Dermis blood vessel endothelial cell (primary cell): Measurements from ENCODE around the gene CYP4F3. TPM values are rescaled to one million over a fixed set of nuclear protein-coding genes. Genes with fewer than 3 reads are reported as not detected.
A peak's percentile ranks its signal among the peaks of the same experiment; 100 is the strongest.
"Not testable (repeated sequence)": the region's sequence is repeated elsewhere in the genome, so short reads cannot be mapped to it uniquely, and the experiment has no call there.

Source experiments
- DNase-seq: peaks from one replicate; pipeline ENCODE4 v3.0.0; 2010
- total RNA-seq: library from RNA; depleted of rRNA; stranded (reverse); fragments of >200 nt; gene quantifications from 2 replicates; pipeline ENCODE4 v1.2.3, GENCODE V29; 2014

Gene CYP4F3
- total RNA-seq, 1 donor from 2014 or later: not detected

DNA sequence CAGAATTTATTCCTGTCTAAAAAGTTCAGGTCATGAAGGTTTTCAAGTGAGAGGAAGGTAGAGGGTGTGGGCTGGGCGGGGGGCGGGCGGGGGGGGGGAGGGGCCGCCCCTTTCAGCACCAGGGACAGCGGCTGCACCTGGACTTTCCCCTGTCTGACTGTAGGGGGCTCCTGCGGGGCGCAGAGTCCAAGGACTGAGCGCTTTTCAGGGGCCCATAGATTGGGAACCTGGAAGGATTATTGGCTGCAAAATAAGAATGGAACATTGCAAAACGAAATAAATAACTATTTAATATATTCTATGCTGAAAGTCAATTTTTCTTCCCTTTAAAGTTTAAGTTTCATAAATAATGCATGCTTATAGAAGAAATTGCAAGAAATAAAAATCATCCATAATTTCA is 8.9 kb upstream of the CYP4F3 start:
- peak; percentile 47 for DNase-seq

DNA sequence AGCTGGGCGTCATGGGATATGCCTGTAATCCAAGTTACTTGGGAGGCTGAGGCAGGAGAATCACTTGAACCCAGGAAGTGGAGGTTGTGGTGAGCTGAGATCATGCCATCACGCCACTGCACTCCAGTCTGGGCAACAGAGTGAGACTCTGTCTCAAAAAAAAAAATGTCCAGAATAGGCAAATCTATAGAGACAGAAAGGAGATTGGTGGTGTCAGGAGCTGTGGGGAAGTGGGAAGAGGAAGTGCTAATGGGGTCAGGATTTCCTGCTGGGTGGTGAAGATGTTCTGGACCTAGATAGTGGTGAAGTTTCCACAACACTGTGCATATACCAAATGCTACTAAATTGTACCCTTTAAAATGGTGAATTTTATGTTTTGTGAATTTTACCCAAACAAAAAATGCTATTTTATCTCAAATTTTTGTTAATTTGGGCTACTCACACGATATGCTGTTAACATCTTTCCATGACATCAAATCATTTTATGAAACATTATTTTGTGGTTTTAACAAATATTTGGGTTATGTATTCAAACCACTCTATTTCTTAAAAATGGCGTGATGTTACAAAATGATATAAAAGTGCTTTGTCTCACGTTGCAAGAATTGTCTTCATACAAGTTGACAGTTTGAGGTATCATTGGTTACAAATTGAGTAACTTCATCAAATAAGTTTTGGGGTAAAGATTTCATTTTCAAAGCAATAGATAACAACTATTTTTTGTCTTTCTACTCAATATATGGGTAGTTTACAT is 7.4 kb upstream of the CYP4F3 start:
- no peak for DNase-seq

DNA sequence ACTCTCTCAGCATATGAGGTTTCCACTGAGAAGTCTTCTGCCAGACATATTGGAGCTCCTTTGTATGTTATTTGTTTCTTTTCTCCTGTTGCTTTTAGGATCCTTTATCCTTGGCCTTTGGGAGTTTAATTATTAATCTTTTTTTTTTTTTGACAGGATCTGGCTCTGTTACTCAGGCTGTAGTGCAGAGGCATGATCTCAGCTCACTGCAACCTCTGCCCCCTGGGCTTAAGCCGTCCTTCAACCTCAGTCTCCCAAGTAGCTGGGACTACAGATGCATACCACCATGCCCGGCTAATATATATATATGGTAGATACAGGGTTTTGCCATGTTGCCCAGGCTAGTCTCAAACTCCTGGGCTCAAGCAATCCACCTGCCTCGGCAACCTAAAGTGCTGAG is 6.6 kb upstream of the CYP4F3 start:
- no peak for DNase-seq

GRCh38 chr19:15635016-15635805 is 5.5 kb upstream of the CYP4F3 start:
- no peak for DNase-seq

GRCh38 chr19:15636026-15636425 is 4.7 kb upstream of the CYP4F3 start:
- no peak for DNase-seq

DNA sequence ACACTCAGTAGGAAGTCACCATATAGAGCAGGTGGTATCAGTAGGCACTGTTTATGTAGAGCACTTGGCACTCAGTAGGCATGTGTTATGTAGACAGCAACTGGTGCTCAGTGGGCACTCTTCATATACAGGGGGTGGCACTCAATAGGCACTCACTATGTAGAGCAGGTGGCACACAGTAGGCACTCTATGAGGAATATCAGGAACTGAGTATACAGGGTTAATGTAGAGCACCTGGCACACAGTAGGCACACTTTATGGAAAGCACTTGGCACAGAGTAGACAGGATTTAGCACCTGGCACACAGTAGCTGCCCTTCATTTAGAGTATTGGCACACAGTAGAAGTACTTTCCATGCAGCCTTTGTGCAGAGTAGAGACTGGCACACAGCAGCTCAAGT is 1.1 kb upstream of the CYP4F3 start:
- DNase-seq: no peak

DNA sequence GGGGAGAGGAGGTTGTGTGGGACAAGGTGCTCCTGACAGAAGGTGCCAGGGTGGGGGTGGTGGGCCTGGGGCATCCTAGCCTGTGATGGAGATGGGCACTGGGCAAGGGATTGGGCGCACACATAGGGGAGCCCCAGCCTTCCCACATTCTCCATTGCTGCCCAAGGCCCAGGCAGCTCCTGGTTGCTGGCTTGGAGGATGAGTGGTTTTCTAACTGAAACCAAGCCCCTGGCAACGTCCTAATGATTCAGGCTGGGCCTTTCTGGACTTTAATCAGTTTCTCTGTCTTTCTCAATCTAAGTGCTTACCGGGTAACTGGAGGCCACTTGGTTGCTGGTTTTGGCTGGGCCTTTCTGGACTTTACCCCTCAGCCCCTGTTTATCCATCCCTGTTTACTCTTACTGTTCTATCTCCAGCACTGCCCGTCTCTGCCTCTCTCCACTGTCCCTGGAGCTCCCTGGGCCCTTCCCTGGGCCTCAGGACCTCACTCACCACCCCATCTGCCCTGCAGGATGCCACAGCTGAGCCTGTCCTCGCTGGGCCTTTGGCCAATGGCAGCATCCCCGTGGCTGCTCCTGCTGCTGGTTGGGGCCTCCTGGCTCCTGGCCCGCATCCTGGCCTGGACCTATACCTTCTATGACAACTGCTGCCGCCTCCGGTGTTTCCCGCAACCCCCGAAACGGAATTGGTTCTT is 354 bp downstream of the CYP4F3 start:
- no peak for DNase-seq

- DNase-seq: no peak
These were observed 1.3 kb downstream of the CYP4F3 start for GRCh38 chr19:15641901-15642491.

DNA sequence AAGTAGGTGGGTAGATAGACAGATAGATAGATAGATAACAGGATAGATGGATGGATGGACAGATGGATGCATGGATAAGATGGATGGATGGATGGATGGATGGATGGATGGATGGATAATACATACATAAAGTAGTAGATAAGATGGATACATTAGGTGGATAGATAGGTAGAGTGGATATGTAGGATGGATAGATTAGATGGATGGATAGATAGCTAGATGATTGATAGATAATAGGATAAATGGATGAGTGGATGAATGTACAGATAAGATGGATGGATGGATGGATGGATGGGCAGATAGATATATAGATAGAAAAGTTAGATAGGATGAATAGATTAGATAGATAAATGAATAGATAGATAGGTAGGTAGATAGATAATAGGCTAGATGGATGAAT is 2.1 kb downstream of the CYP4F3 start:
- DNase-seq: no peak

- no peak for DNase-seq
These were observed 2.7 kb downstream of the CYP4F3 start for GRCh38 chr19:15643387-15643786.

DNA sequence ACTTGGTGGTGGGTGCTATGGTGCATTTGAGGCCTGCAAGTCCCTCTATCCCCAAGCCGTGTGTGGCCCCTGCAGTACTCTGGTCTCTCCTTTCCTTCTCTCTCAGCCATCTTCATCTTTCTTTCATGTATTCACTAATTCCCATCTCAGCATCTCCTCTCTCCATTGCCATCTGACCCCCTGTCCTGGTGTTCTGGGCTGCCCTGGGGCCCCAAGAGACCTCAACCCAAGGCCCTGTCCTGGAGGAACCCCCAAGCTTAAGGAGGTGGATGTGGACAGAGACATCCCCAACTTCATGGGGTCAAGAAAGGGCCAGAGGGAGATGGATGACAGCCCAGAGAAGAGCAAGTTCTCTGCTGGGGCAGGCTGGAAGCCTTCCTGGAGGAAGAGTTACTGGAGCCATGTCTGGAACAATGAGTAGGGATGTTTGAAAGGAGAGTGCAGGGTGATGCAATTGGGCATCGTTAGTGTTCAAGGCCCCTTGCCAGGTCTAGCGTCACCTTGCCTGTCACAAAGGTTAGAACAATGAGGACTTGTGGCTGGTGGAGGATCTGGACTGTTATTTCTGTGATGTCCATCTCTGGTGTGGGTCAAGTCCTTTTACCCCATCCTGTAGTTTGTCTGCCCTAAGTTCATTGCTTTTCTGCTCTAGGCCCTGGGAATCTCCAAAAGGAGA is 3.5 kb downstream of the CYP4F3 start:
- no peak for DNase-seq

DNA sequence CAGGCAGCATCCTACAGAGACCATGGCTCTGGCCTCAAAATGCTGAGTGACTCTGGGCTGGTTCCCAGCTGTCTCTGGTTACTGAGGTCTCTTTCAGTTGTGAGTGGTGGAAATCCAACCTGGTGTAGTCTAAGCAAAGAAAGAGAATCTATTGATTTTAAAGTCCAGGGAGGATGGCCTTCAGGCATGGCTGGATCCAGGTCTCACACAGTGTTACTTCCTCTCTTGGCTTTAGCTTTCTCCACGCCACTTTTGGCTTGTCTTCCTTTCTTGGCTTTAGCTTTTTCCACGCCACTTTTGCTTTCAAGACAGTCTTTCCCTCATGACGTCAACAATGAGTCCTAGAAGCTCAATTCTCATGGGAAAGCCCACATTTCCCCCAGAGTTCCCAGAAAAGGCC is 4.1 kb downstream of the CYP4F3 start:
- DNase-seq: no peak

GRCh38 chr19:15649526-15649925 is 8.8 kb downstream of the CYP4F3 start:
- no peak for DNase-seq

GRCh38 chr19:15650123-15650522 is 9.4 kb downstream of the CYP4F3 start:
- DNase-seq: not testable (repeated sequence)

GRCh38 chr19:15651791-15652190 is 11.1 kb downstream of the CYP4F3 start:
- no peak for DNase-seq

- no peak for DNase-seq
These were observed 12.0 kb downstream of the CYP4F3 start for GRCh38 chr19:15652559-15653278.

- no peak for DNase-seq
These were observed 15.8 kb downstream of the CYP4F3 start for GRCh38 chr19:15656467-15656866.

DNA sequence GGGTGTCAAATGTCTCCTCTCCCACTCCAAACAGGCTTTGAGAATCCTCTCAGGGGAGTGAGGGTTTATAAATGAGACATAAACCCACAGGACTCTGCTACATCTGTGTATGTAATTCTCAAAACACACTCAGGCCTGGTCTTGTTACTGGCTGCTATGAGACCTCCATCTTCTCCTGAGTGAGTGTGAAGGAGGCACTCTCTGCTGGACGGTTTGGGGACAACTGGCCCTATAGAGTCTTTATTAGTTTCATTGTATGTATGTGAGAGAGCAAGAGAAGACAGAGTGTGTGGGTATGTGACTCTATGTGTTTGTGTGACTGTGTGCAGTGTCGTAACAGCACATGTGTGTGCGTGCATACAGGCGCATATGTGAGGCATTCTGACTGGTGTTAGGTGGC is 22.6 kb downstream of the CYP4F3 start:
- no peak for DNase-seq

- no peak for DNase-seq
These were observed 25.5 kb downstream of the CYP4F3 start for GRCh38 chr19:15666186-15666585.

- DNase-seq: no peak
These were observed 26.2 kb downstream of the CYP4F3 start for GRCh38 chr19:15666883-15667282.

DNA sequence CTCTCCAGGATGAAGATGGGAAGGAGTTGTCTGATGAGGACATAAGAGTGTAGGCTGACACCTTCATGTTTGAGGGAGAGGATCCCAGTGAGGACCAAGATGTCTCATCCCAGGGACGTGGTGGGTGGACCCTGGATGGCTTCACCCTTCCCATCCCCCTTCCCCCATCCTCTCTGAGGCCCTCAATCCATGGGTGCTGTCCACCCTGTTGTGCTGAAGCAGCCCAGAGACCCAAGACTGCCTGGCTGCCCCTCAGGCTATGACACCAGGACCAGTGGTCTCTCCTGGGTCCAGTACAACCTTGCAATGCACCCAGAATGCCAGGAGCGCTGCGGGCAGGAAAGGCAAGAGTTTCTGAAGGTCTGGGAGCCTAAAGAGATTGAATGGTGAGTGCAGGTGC is 28.7 kb downstream of the CYP4F3 start:
- DNase-seq: no peak

- no peak for DNase-seq
These were observed 29.2 kb downstream of the CYP4F3 start for GRCh38 chr19:15669891-15670290.
